NCI-H1436 (cell line): ENCODE data around the gene ARL3.
A peak's percentile ranks its signal among the peaks of the same experiment; 100 is the strongest.
"Not testable (repeated sequence)": the region's sequence is repeated elsewhere in the genome, so short reads cannot be mapped to it uniquely, and the experiment has no call there.

Experiments used
- DNase-seq: peaks from one replicate; lab custom pipeline; 2025; lab: John Stamatoyannopoulos, UW

ARL3 gene

GRCh38 chr10:102735065-102735562 lies 20.9 kb upstream of the ARL3 start:
- DNase-seq, result no peak

- DNase-seq, result no peak
Measured at GRCh38 chr10:102732661-102733060, 18.5 kb upstream of the ARL3 start.

- no peak for DNase-seq
Measured at GRCh38 chr10:102731222-102731800, 17.1 kb upstream of the ARL3 start.

GRCh38 chr10:102729029-102730026 lies 15.1 kb upstream of the ARL3 start:
- peak; percentile 24 for DNase-seq

- DNase-seq, result no peak
Measured at GRCh38 chr10:102727037-102727818, 13.0 kb upstream of the ARL3 start.

GRCh38 chr10:102726274-102726673 lies 12.1 kb upstream of the ARL3 start:
- no peak for DNase-seq

- no peak for DNase-seq
Measured at GRCh38 chr10:102723989-102724388, 9.8 kb upstream of the ARL3 start.

GRCh38 chr10:102721954-102722353 lies 7.8 kb upstream of the ARL3 start:
- DNase-seq, result no peak

GRCh38 chr10:102720775-102721301 lies 6.6 kb upstream of the ARL3 start:
- no peak for DNase-seq

- no peak for DNase-seq
Measured at GRCh38 chr10:102720337-102720736, 6.1 kb upstream of the ARL3 start.

- DNase-seq, result no peak
Measured at GRCh38 chr10:102718220-102718619, 4.0 kb upstream of the ARL3 start.

GRCh38 chr10:102716900-102717565 lies 2.8 kb upstream of the ARL3 start:
- DNase-seq, result not testable (repeated sequence)

GRCh38 chr10:102715880-102716279 lies 1.7 kb upstream of the ARL3 start:
- no peak for DNase-seq

- DNase-seq, result peak; percentile 9
Measured at GRCh38 chr10:102714621-102715455, 641 bp upstream of the ARL3 start, which contains the start of gene SFXN2. Gene SFXN2, plus strand, starts transcription at chr10:102714636. Its CDS starts 12,001 bp downstream, at chr10:102726637.

- no peak for DNase-seq
Measured at GRCh38 chr10:102713539-102713813, 721 bp downstream of the ARL3 start.

GRCh38 chr10:102712843-102713538 lies 1.2 kb downstream of the ARL3 start:
- no peak for DNase-seq

GRCh38 chr10:102712089-102712488 lies 2.1 kb downstream of the ARL3 start:
- DNase-seq, result no peak

- DNase-seq, result no peak
Measured at GRCh38 chr10:102710609-102711008, 3.6 kb downstream of the ARL3 start.

- no peak for DNase-seq
Measured at GRCh38 chr10:102705531-102705930, 8.7 kb downstream of the ARL3 start.

- no peak for DNase-seq
Measured at GRCh38 chr10:102704915-102705314, 9.3 kb downstream of the ARL3 start.
